Measurements from ENCODE around the gene BAZ2B. TPM values are rescaled to one million over a fixed set of nuclear protein-coding genes. Genes with fewer than 3 reads are reported as not detected.

The BAZ2B gene
- total and polyA plus RNA-seq, 9 of the 15 experiments (the other 6 are each of a cell fraction or from before 2014, with no cell fraction given): 7.5 to 38.6 (median 19.8) TPM

GRCh38 chr2:159270744-159271379 lies 345.5 kb downstream of the BAZ2B start (continued):
- no peak for TF ChIP-seq HOMEZ (CRISPR knock-in tag; IDR thresholded peaks at IDR 0.05)
- TF ChIP-seq, protein P1, sequence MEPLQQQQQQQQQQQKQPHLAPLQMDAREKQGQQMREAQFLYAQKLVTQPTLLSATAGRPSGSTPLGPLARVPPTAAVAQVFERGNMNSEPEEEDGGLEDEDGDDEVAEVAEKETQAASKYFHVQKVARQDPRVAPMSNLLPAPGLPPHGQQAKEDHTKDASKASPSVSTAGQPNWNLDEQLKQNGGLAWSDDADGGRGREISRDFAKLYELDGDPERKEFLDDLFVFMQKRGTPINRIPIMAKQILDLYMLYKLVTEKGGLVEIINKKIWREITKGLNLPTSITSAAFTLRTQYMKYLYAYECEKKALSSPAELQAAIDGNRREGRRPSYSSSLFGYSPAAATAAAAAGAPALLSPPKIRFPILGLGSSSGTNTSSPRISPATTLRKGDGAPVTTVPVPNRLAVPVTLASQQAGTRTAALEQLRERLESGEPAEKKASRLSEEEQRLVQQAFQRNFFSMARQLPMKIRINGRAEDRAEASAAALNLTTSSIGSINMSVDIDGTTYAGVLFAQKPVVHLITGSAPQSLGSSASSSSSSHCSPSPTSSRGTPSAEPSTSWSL (CRISPR knock-in tag; IDR thresholded peaks at IDR 0.05; ENCODE audit: borderline replicate concordance): no peak
- no peak for TF ChIP-seq ZFP1 (CRISPR knock-in tag; IDR thresholded peaks at IDR 0.05)
- no peak for TF ChIP-seq XRCC4 (IDR thresholded peaks at IDR 0.05; ENCODE audit: extremely low read depth, insufficient read depth, insufficient read length)
- TF ChIP-seq OTX1 (CRISPR knock-in tag; IDR thresholded peaks at IDR 0.05): no peak
- no peak for TF ChIP-seq ZEB2 (IDR thresholded peaks at IDR 0.05)
- TF ChIP-seq, protein P2, sequence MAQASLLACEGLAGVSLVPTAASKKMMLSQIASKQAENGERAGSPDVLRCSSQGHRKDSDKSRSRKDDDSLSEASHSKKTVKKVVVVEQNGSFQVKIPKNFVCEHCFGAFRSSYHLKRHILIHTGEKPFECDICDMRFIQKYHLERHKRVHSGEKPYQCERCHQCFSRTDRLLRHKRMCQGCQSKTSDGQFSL (CRISPR knock-in tag; IDR thresholded peaks at IDR 0.05): no peak
- TF ChIP-seq, protein P2 (tag; IDR thresholded peaks at IDR 0.05): no peak
- peak; percentile 43; the same call in 1 of the 2 replicates for TF ChIP-seq ARID1B (IDR thresholded peaks at IDR 0.05)
- no peak for TF ChIP-seq ID3 (CRISPR knock-in tag; IDR thresholded peaks at IDR 0.05)
- no peak for TF ChIP-seq ID3 (tag; IDR thresholded peaks at IDR 0.05)
- no peak for TF ChIP-seq IRF9 (tag; IDR thresholded peaks at IDR 0.05)
- TF ChIP-seq CHAMP1 (IDR thresholded peaks at IDR 0.05): peak; percentile 58; the same call in 1 of the 2 replicates
- no peak for TF ChIP-seq SNRNP70 (optimal IDR thresholded peaks at IDR 0.05; ENCODE audit: low read depth, low read length)
- TF ChIP-seq, protein P3, sequence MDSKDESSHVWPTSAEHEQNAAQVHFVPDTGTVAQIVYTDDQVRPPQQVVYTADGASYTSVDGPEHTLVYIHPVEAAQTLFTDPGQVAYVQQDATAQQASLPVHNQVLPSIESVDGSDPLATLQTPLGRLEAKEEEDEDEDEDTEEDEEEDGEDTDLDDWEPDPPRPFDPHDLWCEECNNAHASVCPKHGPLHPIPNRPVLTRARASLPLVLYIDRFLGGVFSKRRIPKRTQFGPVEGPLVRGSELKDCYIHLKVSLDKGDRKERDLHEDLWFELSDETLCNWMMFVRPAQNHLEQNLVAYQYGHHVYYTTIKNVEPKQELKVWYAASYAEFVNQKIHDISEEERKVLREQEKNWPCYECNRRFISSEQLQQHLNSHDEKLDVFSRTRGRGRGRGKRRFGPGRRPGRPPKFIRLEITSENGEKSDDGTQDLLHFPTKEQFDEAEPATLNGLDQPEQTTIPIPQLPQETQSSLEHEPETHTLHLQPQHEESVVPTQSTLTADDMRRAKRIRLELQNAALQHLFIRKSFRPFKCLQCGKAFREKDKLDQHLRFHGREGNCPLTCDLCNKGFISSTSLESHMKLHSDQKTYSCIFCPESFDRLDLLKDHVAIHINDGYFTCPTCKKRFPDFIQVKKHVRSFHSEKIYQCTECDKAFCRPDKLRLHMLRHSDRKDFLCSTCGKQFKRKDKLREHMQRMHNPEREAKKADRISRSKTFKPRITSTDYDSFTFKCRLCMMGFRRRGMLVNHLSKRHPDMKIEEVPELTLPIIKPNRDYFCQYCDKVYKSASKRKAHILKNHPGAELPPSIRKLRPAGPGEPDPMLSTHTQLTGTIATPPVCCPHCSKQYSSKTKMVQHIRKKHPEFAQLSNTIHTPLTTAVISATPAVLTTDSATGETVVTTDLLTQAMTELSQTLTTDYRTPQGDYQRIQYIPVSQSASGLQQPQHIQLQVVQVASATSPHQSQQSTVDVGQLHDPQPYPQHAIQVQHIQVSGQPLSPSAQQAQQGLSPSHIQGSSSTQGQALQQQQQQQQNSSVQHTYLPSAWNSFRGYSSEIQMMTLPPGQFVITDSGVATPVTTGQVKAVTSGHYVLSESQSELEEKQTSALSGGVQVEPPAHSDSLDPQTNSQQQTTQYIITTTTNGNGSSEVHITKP (IDR thresholded peaks at IDR 0.05; ENCODE audit: partially characterized antibody): no peak

Data from K562 (cell line).